OCI-M1 (cell line): ENCODE measurements around the gene TOR4A.

ENCODE experiments used
- DNase-seq: peaks from one replicate; lab custom pipeline; 2025; lab: John Stamatoyannopoulos, UW

Gene TOR4A

GRCh38 chr9:137277329-137278041 lies at the start of gene TOR4A:
TSS of gene TOR4A (plus strand) at chr9:137277726. CDS start at chr9:137278690, 964 bp downstream.
- peak; percentile 92 for DNase-seq

GRCh38 chr9:137227853-137228505 lies 49.5 kb upstream of the TOR4A start:
- DNase-seq: peak; percentile 40

DNA sequence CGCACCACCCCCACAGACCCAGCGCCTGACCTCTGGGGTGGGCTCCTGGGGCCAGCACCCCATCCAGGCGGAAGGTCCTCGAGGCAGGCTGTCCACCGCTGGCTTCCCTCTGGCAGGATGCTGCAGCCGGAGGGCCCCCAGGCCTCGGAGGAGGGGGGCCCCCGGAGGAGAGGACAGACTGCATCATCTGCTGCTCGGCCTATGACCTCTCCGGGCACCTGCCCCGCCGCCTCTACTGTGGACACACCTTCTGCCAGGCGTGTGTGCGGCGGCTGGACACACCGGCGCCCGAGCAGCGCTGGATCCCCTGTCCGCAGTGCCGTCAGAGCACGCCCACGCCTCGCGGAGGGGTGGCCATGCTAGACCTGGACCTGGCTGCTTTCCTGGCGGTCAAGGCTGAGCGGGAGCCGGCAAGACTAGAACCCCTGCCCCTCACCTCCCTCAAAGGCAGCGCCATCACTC lies 49.0 kb upstream of the TOR4A start:
- no peak for DNase-seq

GRCh38 chr9:137228968-137229896 lies 48.3 kb upstream of the TOR4A start:
- DNase-seq: no peak

- no peak for DNase-seq
Observed at GRCh38 chr9:137229903-137230704, 47.4 kb upstream of the TOR4A start.

DNA sequence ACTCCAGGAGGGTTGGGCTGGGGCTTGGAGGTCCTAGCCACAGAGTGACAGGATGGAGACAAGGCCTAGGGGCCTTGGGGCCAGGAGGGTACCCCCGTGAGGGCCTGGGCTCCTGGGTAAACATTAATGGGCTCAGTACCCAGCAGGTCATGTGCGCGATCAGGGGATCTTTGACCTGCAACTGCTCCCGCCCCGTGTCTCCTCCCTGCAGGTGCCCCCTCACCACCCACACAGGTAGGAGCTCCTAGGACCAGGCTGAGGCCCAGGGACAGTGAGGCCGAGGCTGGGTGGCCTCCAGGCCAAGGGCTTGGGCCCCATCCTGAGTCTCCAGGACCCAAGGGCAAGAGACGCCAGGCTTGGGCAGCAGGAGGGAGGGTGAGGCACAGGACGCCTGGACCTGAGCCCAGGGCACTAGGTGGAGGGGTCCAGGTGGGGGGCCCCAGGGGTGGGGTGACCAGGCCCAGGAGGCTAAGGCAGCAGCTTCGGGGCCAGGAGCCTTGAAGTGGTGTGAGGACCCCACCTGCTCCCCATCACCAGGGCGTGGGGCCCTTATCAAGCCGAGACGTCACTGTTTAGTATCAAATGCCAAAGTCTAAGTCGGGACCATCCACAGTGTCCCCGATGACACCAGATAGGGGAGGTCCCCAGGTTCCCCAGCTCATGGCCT lies 46.7 kb upstream of the TOR4A start, which contains the start of gene SLC34A3:
TSS of gene SLC34A3 (plus strand) at position 197 of the 667 bp plus-strand sequence. CDS start 802 bp downstream, outside the sequence.
- no peak for DNase-seq

DNA sequence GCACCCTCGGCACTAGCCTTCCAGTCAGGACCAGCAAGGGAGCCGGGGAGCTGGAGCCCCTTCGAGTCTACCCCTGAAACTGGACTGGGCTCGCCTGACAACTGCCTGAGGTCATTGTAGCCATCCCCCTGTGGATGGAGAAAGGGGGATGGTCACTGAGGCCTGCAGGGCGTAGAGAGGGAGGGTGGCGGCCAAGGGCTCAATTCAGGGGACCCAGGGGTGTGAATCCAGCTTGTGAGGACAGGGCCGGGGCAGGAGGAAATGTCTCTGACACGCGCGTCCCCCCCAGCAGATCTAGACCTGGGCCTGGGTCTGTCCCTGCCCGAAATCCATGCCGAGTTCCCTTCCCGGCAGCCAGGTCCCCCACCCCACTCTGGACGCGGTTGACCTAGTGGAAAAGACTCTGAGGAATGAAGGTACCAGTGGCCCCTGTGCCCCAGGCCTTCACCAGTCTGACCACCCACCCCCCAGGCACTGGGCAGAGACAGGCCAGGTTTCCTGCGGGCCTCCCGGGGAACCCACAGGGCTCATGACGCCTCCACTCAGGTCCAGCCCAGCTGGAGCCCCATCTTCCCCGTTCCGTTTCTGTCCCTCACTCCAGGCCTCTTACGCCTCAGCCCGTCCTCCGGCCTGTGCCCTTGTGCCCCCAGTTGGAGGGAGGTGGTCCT lies 46.0 kb upstream of the TOR4A start:
- DNase-seq: no peak

DNA sequence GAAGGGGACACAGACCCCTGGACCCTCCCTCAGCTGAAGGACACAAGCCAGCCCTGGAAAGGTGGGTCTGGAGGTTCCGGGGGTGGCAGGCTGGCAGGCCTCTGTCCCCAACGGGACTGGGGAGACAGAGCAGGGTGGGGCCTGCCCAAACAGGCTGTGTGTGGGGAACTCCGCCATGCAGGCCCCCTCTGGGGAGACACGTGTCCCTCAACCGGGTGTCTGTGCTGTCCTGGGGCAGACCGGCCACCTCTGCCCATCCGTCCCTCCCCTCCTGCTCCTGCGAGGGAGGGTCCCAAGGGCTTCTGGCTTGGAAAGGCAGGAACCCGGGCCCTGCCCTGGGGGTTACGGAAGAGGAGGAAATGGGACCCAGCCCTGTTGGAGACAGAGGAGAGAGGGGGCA lies 45.4 kb upstream of the TOR4A start:
- no peak for DNase-seq

GRCh38 chr9:137232510-137232909 lies 45.0 kb upstream of the TOR4A start:
- no peak for DNase-seq

DNA sequence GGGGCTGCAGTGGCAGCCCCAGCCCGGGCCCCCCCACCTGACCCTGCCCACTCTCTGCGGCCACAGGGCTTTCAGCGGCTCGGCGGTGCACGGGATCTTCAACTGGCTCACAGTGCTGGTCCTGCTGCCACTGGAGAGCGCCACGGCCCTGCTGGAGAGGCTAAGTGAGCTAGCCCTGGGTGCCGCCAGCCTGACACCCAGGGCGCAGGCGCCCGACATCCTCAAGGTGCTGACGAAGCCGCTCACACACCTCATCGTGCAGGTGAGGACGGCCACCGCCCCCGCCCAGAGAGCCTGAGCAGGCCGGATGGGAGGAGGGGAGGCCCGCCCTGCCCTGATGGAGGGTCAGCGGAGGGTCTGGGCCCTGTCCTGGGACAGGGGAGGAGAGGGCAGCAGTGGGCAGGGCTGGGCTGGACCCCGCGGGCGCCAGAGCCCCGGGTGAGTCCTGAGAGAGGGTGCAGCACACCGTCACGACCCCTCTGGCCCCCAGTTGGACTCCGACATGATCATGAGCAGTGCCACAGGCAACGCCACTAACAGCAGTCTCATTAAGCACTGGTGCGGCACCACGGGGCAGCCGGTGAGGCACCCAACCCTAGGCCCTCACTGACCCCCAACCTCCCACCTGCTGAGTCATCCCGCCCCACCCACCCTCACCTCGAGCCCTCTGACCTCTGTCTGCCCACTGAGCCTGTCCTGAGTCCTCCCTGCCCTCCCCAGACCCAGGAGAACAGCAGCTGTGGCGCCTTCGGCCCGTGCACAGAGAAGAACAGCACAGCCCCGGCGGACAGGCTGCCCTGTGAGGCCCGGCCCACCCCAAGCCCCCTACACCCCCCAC lies 44.2 kb upstream of the TOR4A start:
- no peak for DNase-seq

DNA sequence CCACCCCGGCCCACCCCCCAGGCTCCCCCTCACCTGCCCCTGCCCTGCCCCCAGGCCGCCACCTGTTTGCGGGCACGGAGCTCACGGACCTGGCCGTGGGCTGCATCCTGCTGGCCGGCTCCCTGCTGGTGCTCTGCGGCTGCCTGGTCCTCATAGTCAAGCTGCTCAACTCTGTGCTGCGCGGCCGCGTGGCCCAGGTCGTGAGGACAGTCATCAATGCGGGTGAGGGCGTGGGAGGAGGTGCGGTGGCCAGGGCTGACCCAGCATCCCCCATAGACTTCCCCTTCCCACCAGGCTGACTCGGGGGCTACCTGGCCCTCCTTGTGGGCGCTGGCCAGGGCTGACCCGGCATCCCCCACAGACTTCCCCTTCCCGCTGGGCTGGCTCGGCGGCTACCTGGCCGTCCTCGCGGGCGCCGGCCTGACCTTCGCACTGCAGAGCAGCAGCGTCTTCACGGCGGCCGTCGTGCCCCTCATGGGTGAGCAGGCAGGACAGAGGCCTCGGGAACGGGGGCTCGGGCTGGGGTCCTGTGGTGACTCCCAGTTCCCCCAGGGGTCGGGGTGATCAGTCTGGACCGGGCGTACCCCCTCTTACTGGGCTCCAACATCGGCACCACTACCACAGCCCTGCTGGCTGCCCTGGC lies 43.4 kb upstream of the TOR4A start:
- no peak for DNase-seq

GRCh38 chr9:137234758-137235423 lies 42.6 kb upstream of the TOR4A start:
- no peak for DNase-seq

GRCh38 chr9:137235424-137236237 lies 41.9 kb upstream of the TOR4A start:
- no peak for DNase-seq

DNA sequence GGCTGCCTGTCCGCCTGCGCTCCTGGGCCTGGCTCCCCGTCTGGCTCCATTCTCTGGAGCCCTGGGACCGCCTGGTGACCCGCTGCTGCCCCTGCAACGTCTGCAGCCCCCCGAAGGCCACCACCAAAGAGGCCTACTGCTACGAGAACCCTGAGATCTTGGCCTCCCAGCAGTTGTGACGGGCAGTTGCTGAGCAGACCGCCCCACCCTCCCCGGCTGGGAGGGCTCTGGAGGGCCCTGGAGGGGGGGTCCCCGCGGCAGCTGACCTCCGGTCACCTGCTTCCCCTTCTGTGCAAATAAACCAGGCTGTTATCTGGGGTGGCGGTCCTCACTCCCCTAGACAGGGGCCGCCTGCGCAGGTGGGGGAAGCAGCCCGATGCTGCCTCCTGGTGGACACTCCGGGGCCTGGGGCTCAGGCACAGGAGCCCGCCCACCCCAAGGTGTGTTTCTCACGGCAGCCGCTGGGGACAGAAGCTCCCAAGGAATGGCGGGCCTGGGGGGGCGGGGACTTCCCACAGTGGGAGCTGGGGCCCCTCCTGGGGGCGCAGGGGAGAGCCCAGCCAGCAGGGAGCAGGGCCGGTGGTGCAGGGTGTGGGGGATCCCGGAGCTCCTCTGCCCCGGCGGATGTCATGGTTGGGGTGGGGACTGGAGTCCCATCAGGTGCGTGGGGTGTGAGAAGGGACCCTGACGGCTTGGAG lies 41.1 kb upstream of the TOR4A start:
- peak; percentile 92 for DNase-seq

- no peak for DNase-seq
Observed at GRCh38 chr9:137236936-137237421, 40.5 kb upstream of the TOR4A start.
